DOHH2 (cell line): ENCODE results near the gene TP63.

ENCODE experiments used
- EZH2phosphoT487 ChIP-seq: fragments of 200-600 bp; sonication (generic); IDR thresholded peaks from 2 replicates; pipeline ENCODE4 v1.6.1; 2017; ENCODE audit warnings: borderline replicate concordance, mild to moderate bottlenecking, antibody characterized with exemption, low read length, moderate library complexity, mixed read lengths
- TF ChIP-seq, protein P1 (sequence below): fragments of 200-600 bp; sonication (generic); IDR thresholded peaks from one replicate; pipeline ENCODE4 v1.5.1; 2014; ENCODE audit warnings: antibody characterized with exemption, mild to moderate bottlenecking, low read depth, low read length; ENCODE audit not compliant: poor library complexity, severe bottlenecking

DNA sequence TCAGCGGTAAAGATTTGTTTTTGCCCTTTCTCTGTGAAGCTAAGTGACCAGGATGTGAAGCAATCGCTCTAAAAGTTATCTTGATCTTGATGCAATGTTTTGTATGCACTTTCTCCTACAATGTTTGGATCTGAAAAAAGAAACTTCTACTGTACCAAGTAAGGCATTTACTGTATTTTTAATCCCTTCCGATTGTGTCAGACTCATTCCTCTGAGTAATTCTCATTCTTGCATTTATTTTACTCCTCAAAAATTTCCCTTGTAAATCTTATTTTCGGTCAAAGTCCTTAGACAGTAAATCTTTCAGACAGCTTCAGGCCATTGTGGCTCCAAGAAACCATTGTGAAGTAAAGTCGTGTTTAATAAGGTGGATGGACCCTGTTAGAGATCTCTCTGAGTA, 141.9 kb downstream of the TP63 start:
- TF ChIP-seq, protein P1, sequence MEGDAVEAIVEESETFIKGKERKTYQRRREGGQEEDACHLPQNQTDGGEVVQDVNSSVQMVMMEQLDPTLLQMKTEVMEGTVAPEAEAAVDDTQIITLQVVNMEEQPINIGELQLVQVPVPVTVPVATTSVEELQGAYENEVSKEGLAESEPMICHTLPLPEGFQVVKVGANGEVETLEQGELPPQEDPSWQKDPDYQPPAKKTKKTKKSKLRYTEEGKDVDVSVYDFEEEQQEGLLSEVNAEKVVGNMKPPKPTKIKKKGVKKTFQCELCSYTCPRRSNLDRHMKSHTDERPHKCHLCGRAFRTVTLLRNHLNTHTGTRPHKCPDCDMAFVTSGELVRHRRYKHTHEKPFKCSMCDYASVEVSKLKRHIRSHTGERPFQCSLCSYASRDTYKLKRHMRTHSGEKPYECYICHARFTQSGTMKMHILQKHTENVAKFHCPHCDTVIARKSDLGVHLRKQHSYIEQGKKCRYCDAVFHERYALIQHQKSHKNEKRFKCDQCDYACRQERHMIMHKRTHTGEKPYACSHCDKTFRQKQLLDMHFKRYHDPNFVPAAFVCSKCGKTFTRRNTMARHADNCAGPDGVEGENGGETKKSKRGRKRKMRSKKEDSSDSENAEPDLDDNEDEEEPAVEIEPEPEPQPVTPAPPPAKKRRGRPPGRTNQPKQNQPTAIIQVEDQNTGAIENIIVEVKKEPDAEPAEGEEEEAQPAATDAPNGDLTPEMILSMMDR = no peak
- no peak for TF ChIP-seq EZH2phosphoT487
